Measurements from ENCODE around the gene CACNA1I.
"Not testable (repeated sequence)": the region's sequence is repeated elsewhere in the genome, so short reads cannot be mapped to it uniquely, and the experiment has no call there.

- TF ChIP-seq ZNF274 (IDR thresholded peaks at IDR 0.05; ENCODE audit: low read length); ZNF274 (tag by site-specific recombination; IDR thresholded peaks at IDR 0.05; ENCODE audit: borderline replicate concordance); ZNF830 (tag by site-specific recombination; IDR thresholded peaks at IDR 0.05; ENCODE audit: low read depth): not testable (repeated sequence)
- TF ChIP-seq, protein P1, sequence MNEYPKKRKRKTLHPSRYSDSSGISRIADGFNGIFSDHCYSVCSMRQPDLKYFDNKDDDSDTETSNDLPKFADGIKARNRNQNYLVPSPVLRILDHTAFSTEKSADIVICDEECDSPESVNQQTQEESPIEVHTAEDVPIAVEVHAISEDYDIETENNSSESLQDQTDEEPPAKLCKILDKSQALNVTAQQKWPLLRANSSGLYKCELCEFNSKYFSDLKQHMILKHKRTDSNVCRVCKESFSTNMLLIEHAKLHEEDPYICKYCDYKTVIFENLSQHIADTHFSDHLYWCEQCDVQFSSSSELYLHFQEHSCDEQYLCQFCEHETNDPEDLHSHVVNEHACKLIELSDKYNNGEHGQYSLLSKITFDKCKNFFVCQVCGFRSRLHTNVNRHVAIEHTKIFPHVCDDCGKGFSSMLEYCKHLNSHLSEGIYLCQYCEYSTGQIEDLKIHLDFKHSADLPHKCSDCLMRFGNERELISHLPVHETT (tag by site-specific recombination; IDR thresholded peaks at IDR 0.05): not testable (repeated sequence)
- TF ChIP-seq, protein P2, sequence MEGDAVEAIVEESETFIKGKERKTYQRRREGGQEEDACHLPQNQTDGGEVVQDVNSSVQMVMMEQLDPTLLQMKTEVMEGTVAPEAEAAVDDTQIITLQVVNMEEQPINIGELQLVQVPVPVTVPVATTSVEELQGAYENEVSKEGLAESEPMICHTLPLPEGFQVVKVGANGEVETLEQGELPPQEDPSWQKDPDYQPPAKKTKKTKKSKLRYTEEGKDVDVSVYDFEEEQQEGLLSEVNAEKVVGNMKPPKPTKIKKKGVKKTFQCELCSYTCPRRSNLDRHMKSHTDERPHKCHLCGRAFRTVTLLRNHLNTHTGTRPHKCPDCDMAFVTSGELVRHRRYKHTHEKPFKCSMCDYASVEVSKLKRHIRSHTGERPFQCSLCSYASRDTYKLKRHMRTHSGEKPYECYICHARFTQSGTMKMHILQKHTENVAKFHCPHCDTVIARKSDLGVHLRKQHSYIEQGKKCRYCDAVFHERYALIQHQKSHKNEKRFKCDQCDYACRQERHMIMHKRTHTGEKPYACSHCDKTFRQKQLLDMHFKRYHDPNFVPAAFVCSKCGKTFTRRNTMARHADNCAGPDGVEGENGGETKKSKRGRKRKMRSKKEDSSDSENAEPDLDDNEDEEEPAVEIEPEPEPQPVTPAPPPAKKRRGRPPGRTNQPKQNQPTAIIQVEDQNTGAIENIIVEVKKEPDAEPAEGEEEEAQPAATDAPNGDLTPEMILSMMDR (tag by site-specific recombination; IDR thresholded peaks at IDR 0.05): not testable (repeated sequence)
- TF ChIP-seq, protein P3, sequence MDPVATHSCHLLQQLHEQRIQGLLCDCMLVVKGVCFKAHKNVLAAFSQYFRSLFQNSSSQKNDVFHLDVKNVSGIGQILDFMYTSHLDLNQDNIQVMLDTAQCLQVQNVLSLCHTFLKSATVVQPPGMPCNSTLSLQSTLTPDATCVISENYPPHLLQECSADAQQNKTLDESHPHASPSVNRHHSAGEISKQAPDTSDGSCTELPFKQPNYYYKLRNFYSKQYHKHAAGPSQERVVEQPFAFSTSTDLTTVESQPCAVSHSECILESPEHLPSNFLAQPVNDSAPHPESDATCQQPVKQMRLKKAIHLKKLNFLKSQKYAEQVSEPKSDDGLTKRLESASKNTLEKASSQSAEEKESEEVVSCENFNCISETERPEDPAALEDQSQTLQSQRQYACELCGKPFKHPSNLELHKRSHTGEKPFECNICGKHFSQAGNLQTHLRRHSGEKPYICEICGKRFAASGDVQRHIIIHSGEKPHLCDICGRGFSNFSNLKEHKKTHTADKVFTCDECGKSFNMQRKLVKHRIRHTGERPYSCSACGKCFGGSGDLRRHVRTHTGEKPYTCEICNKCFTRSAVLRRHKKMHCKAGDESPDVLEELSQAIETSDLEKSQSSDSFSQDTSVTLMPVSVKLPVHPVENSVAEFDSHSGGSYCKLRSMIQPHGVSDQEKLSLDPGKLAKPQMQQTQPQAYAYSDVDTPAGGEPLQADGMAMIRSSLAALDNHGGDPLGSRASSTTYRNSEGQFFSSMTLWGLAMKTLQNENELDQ (tag by site-specific recombination; IDR thresholded peaks at IDR 0.05; ENCODE audit: low read depth): not testable (repeated sequence)
Observed at GRCh38 chr22:39734046-39734445, 163.5 kb downstream of the CACNA1I start.

All from HEK293 (cell line).